Lung (tissue), 13 donors: ENCODE measurements around the gene TMPRSS2. TPM values are rescaled to one million over a fixed set of nuclear protein-coding genes. Genes with fewer than 3 reads are reported as not detected.
"Not testable (repeated sequence)": the region's sequence is repeated elsewhere in the genome, so short reads cannot be mapped to it uniquely, and the experiment has no call there.

Experiments
- ATAC-seq: fragments of 200-7000 bp; cut with Tn5 transposase; one replicate; pipeline ENCODE4 v1.9.1; 2020; ENCODE audit warnings: moderate number of reproducible peaks; ENCODE audit not compliant: insufficient read depth, low FRiP score
- DNase-seq, 3 donors: peaks; one replicate each; pipeline ENCODE4 v3.0.0-alpha.2; 2013 to 2017
- H3K27ac ChIP-seq, 2 donors: one replicate each; pipeline ENCODE4 v1.5.1; 2013; ENCODE audit warnings: mild to moderate bottlenecking in 2 of 2, moderate library complexity in 2 of 2, control low read depth in 1 of 2, inconsistent platforms in 1 of 2, low read depth in 1 of 2, low read length in 1 of 2
- H3K27me3 ChIP-seq, 3 donors: one replicate each; pipeline ENCODE4 v1.5.1; 2013; ENCODE audit warnings: low read length in 2 of 3; ENCODE audit not compliant: control insufficient read depth in 3 of 3, insufficient read depth in 3 of 3
- H3K36me3 ChIP-seq, 4 donors: one replicate each; pipeline ENCODE4 v1.5.1; 2013; ENCODE audit warnings: low read length in 4 of 4, mild to moderate bottlenecking in 1 of 4, moderate library complexity in 1 of 4; ENCODE audit not compliant: control insufficient read depth in 4 of 4, insufficient read depth in 4 of 4
- H3K4me1 ChIP-seq, 5 donors: one replicate each; pipeline ENCODE4 v1.5.1; 2013; ENCODE audit warnings: low read length in 5 of 5, mild to moderate bottlenecking in 2 of 5, moderate library complexity in 1 of 5; ENCODE audit not compliant: control insufficient read depth in 5 of 5, insufficient read depth in 5 of 5
- H3K4me3 ChIP-seq: one replicate; pipeline ENCODE4 v1.5.1; 2013; ENCODE audit warnings: mild to moderate bottlenecking, control low read depth, moderate library complexity
- H3K9ac ChIP-seq, 2 donors: one replicate each; pipeline ENCODE4 v1.5.1; 2013; ENCODE audit warnings: low read length in 2 of 2, control low read depth in 1 of 2; ENCODE audit not compliant: insufficient read depth in 1 of 2
- H3K9me3 ChIP-seq, 4 donors: one replicate each; pipeline ENCODE4 v1.5.1; 2013; ENCODE audit warnings: low read length in 3 of 4, mild to moderate bottlenecking in 1 of 4, moderate library complexity in 1 of 4; ENCODE audit not compliant: control insufficient read depth in 4 of 4, insufficient read depth in 3 of 4
- CTCF ChIP-seq: IDR thresholded peaks from 2 replicates; pipeline ENCODE4 v1.5.1; 2012; ENCODE audit warnings: mild to moderate bottlenecking; ENCODE audit errors: control extremely low read depth, extremely low read depth
- WGBS, 2 donors: extraction: QIAGEN DNeasy Blood & Tissue Kit; methylation state at CpG; one replicate each; pipeline ENCODE4 v1.1.7; 2013; 5-methylcytosine and 5-hydroxymethylcytosine counted together
- polyA plus RNA-seq, 2 donors: library from polyadenylated mRNA; stranded (reverse); fragments of 200-250 nt; gene quantifications; one replicate each; pipeline ENCODE4 v1.2.1, GENCODE V29; 2013
- small RNA-seq: library from RNA; depleted of rRNA; stranded (forward); fragments of <200 nt; gene quantifications from one replicate; pipeline ENCODE3, GENCODE V24; 2014; ENCODE audit warnings: low replicate concordance
- total RNA-seq, 2 donors: library from RNA; depleted of rRNA in 1 of 2; stranded (reverse); fragments of >200 nt in 1 of 2; gene quantifications; one replicate each; pipeline ENCODE4 v1.2.1, GENCODE V29; 2014 to 2021
- donor health status: control.
- donor health status: control.
- donor health status: Bipolar disorder and iron deficiency.
- donor health status: healthy.
- donor health status: DM: yes; HTN: yes; CAD: no.

The TMPRSS2 gene
- total and polyA plus RNA-seq, 4 donors = 46.2 to 130 (median 72.2) TPM

- H3K36me3 ChIP-seq = no peaks in the 10 kb centered on the region
- 86 to 91% methylated on average over 11 of the region's 11 CpGs for WGBS, 2 donors
- ATAC-seq (no peak), DNase-seq (peak in 2 of 3 donors; percentile 22 to 27)
- no peak overlapping the region for H3K4me3 ChIP-seq
- no peaks in the 10 kb centered on the region for H3K9me3 ChIP-seq
- no peak for TF ChIP-seq CTCF
- H3K27me3 ChIP-seq = no peaks in the 10 kb centered on the region
- peaks cover 0 to 5% (median 3%) of the 10 kb centered on the region in 5 donors for H3K4me1 ChIP-seq
- H3K9ac ChIP-seq = no peak overlapping the region
- peak overlapping the region in 1 of 2 donors; percentile 11 for H3K27ac ChIP-seq
Observed at GRCh38 chr21:41418956-41419680, 88.8 kb downstream of the TMPRSS2 start.

GRCh38 chr21:41418393-41418792 lies 89.6 kb downstream of the TMPRSS2 start:
- DNase-seq = no peak
- H3K4me1 ChIP-seq = peaks cover 0 to 5% (median 3%) of the 10 kb centered on the region in 5 donors
- H3K9me3 ChIP-seq = no peaks in the 10 kb centered on the region
- no peak overlapping the region for H3K9ac ChIP-seq
- no peak overlapping the region for H3K27ac ChIP-seq
- H3K36me3 ChIP-seq = no peaks in the 10 kb centered on the region
- TF ChIP-seq CTCF = no peak
- H3K4me3 ChIP-seq = no peak overlapping the region
- 95 to 99% methylated on average over 6 of the region's 6 CpGs for WGBS, 2 donors
- ATAC-seq = no peak
- no peaks in the 10 kb centered on the region for H3K27me3 ChIP-seq

GRCh38 chr21:41417505-41417904 lies 90.5 kb downstream of the TMPRSS2 start:
- DNase-seq, H3K27ac ChIP-seq, H3K9me3 ChIP-seq, H3K4me1 ChIP-seq, H3K4me3 ChIP-seq, H3K27me3 ChIP-seq, ATAC-seq, H3K9ac ChIP-seq, H3K36me3 ChIP-seq: not testable (repeated sequence)
- WGBS, 2 donors = 89 to 94% methylated on average over 2 of the region's 2 CpGs

Small RNA genes lying within 50 kb of the gene (small RNA-seq; reads per million reads assigned to genes)
- not detected for gene RF00421

Other genes with a start within 250 kb of the TMPRSS2 start
- gene FAM3B, start 191.4 kb downstream of the TMPRSS2 start, total RNA-seq = 10 to 100 TPM in 1 of 2 donors, 1 to 10 TPM in 1; 6.7 to 18.1 TPM
- 10 to 100 TPM in 1 of 2 donors, 1 to 10 TPM in 1; 4.5 to 11.3 TPM for gene FAM3B, start 191.4 kb downstream of the TMPRSS2 start, polyA plus RNA-seq
- 10 to 100 TPM in 1 of 2 donors, 1 to 10 TPM in 1; 5.9 to 12.8 TPM for gene MX2, start 146.1 kb downstream of the TMPRSS2 start, total RNA-seq
- gene MX2, start 146.1 kb downstream of the TMPRSS2 start, polyA plus RNA-seq = 10 to 100 TPM in 1 of 2 donors, 1 to 10 TPM in 1; 4.2 to 33.4 TPM
- gene MX1, start 81.9 kb downstream of the TMPRSS2 start, total RNA-seq = 10 to 100 TPM; 22.7 to 39.9 TPM
- gene MX1, start 81.9 kb downstream of the TMPRSS2 start, polyA plus RNA-seq = 10 to 100 TPM; 18.9 to 43.5 TPM